ENCODE measurements around the gene BATF.
A peak's percentile ranks its signal among the peaks of the same experiment; 100 is the strongest.
"Not testable (repeated sequence)": the region's sequence is repeated elsewhere in the genome, so short reads cannot be mapped to it uniquely, and the experiment has no call there.

The BATF gene

GRCh38 chr14:75522224-75522982, at the start of gene BATF:
Gene BATF (plus strand): TSS chr14:75522469. CDS start chr14:75522683, 214 bp downstream.
- Mint-ChIP-seq H3K4me1 (peaks cover 8% of the 10 kb centered on the region), H3K36me3 (ENCODE audit: low read depth) (no peaks in the 10 kb centered on the region), H3K4me3 (no peak within 1 kb of the TSS), H3K27me3 (ENCODE audit: low read depth) (peaks cover 21% of the 10 kb centered on the region), H3K9me3 (no peaks in the 10 kb centered on the region), H3K27ac (peak within 1 kb of the TSS in 1 of 3 experiments; percentile 10)
- no peak for TF ChIP-seq CTCF (IDR thresholded peaks at IDR 0.05; ENCODE audit: unreplicated experiment in 3 of 3)

DNA sequence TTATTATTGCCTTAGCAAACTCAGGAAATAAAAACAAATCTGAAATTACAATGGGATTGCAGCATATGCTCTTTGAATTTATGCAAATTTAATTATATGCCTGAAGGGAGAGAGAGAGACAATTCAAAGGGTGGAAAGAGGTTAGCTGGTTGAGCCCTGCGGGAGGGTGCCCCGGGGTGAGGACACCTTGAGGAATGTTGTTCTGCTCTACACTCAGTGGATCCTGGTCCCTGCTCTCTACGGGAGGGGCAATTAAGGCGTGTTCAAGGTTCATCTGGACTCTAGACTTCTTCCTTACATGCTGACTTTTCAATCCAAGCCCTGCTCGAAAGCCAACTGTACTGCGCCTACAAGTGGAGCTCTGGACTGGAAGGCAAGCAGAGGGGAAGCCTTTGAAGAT, 48.1 kb upstream of the BATF start:
- not testable (repeated sequence) for H3K4me3 Mint-ChIP-seq; H3K9me3 Mint-ChIP-seq; H3K27me3 Mint-ChIP-seq (ENCODE audit: low read depth); H3K27ac Mint-ChIP-seq; H3K4me1 Mint-ChIP-seq
- peaks cover 12% of the 10 kb centered on the region for H3K36me3 Mint-ChIP-seq (ENCODE audit: low read depth)

DNA sequence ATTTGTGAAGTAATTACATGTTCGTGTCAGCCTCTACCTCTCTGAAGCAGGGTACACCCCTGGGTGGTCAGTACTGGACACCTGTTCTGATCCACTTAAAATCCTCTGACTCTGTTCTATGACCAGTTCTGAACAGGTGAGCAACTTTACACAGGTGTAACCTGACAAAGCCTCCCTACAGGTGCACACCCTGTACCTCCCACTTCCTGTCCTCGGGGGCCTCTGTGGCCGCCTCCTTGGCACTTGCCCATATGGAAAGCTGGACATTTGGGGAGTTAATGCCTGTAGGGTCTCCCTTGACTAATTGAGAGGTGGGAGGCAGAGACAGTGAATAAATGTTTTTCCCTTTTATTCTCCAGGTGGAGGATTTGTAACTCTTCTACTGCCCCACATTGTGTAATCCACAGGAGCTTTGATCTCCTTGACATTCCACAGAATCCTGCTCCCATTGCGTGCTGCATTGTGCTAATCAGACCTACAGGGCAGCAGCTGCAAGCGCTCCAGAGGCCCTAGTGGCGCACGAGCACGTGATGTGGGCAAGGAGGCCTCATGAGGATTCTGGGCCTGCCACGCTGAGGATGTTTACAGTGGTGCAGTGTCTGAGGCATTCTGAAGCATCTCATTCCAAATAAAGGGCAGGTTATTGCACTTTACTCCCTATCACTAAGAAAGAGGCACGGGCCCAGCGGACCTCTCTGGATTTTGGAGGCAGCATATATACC, 45.8 kb upstream of the BATF start:
- Mint-ChIP-seq H3K36me3 (ENCODE audit: low read depth) (peaks cover 7% of the 10 kb centered on the region), H3K9me3 (no peaks in the 10 kb centered on the region), H3K4me3 (no peak overlapping the region), H3K4me1 (peaks cover 13% of the 10 kb centered on the region), H3K27ac (no peak overlapping the region), H3K27me3 (ENCODE audit: low read depth) (peaks cover 6% of the 10 kb centered on the region)
- no peak for TF ChIP-seq CTCF (IDR thresholded peaks at IDR 0.05; ENCODE audit: unreplicated experiment in 3 of 3)

DNA sequence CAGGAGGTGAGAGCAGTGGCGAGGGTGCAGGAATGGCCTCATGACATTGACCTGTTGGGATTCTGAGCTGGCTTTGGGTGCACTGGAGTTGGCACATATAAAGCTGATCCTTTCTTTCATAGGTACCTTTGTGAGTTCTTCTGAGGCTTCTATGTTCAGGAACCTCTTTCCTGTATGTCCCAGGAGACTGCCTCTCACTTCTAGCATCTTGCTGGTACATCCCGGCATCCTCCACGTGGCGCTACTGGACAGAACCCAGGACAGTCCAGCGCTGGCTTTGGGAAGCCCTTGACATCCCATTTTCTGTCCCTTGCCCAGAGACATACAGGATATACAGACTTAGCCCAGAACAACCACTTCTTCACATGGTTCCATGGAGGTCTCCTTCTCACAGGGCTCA, 44.4 kb upstream of the BATF start:
- peaks cover 13% of the 10 kb centered on the region for H3K4me1 Mint-ChIP-seq
- peaks cover 4% of the 10 kb centered on the region for H3K36me3 Mint-ChIP-seq (ENCODE audit: low read depth)
- no peaks in the 10 kb centered on the region for H3K9me3 Mint-ChIP-seq
- H3K4me3 Mint-ChIP-seq, result no peak overlapping the region
- peaks cover 6% of the 10 kb centered on the region for H3K27me3 Mint-ChIP-seq (ENCODE audit: low read depth)
- no peak overlapping the region for H3K27ac Mint-ChIP-seq
- no peak for TF ChIP-seq CTCF (IDR thresholded peaks at IDR 0.05; ENCODE audit: unreplicated experiment in 3 of 3)

- Mint-ChIP-seq H3K27me3 (ENCODE audit: low read depth) (peaks cover 6% of the 10 kb centered on the region), H3K9me3 (no peaks in the 10 kb centered on the region), H3K36me3 (ENCODE audit: low read depth) (no peaks in the 10 kb centered on the region), H3K4me1 (peaks cover 13% of the 10 kb centered on the region), H3K4me3 (no peak overlapping the region), H3K27ac (peak overlapping the region in 2 of 3 experiments; percentile 7 to 79)
- TF ChIP-seq CTCF (IDR thresholded peaks at IDR 0.05; ENCODE audit: unreplicated experiment in 3 of 3), result no peak
These were observed 42.3 kb upstream of the BATF start for GRCh38 chr14:75479770-75480600.

- H3K27ac Mint-ChIP-seq, result no peak overlapping the region
- peaks cover 10% of the 10 kb centered on the region for H3K27me3 Mint-ChIP-seq (ENCODE audit: low read depth)
These were observed 39.9 kb upstream of the BATF start for GRCh38 chr14:75482366-75482765.

More at GRCh38 chr14:75482366-75482765, 39.9 kb upstream of the BATF start:
- Mint-ChIP-seq H3K36me3 (ENCODE audit: low read depth) (no peaks in the 10 kb centered on the region), H3K9me3 (no peaks in the 10 kb centered on the region), H3K4me3 (no peak overlapping the region), H3K4me1 (peaks cover 5% of the 10 kb centered on the region)
- no peak for TF ChIP-seq CTCF (IDR thresholded peaks at IDR 0.05; ENCODE audit: unreplicated experiment in 3 of 3)

Data from nephron (organoid).